GM18508 (cell line): ENCODE measurements around the gene PRICKLE2.

ENCODE experiments used
- ATAC-seq: cut with Tn5 transposase; IDR thresholded peaks from one replicate; pipeline ENCODE4 v1.9.1; 2021; ENCODE audit warnings: moderate number of reproducible peaks; ENCODE audit not compliant: insufficient read depth, unreplicated experiment

Gene PRICKLE2

GRCh38 chr3:64141476-64141875, 83.8 kb downstream of the PRICKLE2 start:
- no peak for ATAC-seq

GRCh38 chr3:64140651-64141050, 84.6 kb downstream of the PRICKLE2 start:
- no peak for ATAC-seq

DNA sequence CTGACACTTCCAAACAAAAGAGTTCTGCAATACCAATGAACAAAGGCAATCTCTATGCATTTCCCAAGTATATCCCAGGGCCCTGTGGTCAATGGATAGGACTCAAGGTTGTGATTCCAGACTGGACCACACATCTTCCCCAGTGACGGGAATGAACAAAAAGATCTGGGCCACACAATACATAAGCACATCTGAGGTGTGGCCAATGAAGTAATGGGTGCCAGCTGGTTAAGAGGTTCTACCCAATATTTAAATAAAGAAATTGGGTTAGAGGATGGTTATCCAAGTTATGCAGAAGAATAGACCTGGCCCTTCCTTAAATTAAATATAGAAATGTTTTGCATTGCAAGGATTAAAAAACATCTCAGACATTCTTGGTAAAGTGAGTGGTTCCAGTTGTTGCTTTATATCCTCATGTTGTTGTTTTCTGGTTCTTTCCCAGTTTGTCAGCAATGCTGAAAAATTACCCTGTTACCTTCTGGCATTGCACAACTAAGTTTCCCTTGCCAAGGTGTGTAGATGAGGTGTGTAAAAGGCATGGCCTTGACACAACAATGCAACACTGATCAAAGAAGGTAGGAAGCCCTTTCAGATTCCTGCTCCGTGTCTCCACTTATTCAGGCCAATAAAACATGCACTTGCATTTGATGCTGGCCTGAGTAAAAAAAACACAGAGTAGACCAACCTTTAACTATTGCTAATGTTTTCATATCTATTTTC, 86.5 kb downstream of the PRICKLE2 start:
- ATAC-seq: no peak

GRCh38 chr3:64138046-64138445, 87.2 kb downstream of the PRICKLE2 start:
- no peak for ATAC-seq

- no peak for ATAC-seq
Measured at GRCh38 chr3:64134882-64135281, 90.4 kb downstream of the PRICKLE2 start.

DNA sequence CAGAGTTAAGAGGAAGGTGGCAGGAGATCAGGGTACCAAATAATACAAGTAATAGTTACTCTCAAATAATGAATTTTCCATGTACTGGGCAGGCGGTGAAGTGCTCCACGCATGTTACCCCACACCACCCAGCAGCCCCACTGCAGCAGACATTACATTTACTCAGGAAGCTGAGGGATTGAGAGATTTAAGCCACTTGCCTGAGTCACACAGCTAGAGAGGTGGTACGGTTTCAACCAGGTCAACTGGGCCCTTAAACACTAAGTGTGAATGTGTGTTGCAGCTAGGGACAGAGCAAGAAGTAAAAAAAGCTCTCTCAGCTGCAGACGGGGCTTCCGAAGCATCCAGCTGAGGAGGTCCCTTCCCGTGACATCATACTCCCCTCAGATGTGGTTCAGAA, 91.3 kb downstream of the PRICKLE2 start:
- ATAC-seq: no peak

- no peak for ATAC-seq
Measured at GRCh38 chr3:64133272-64133671, 92.0 kb downstream of the PRICKLE2 start.

- no peak for ATAC-seq
Measured at GRCh38 chr3:64131725-64132469, 93.4 kb downstream of the PRICKLE2 start.

DNA sequence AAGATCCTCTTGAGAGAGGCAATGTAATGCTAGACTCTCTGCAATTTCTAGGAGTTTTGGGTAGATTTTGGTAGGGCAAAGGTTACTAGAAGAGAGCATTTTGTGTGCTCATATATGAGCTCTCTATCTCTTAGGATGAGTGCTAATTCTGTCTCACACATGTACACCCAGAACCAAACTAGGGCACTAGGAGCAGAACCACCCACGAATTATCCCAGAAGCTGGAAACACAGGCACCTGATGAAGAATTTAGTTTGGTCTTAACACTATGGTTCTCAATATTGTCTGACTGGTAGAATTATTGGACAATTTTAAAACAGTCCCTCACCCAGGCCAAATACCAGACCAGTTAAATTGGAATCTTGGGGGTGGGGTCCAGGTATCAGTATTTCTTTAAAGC, 94.8 kb downstream of the PRICKLE2 start:
- no peak for ATAC-seq

DNA sequence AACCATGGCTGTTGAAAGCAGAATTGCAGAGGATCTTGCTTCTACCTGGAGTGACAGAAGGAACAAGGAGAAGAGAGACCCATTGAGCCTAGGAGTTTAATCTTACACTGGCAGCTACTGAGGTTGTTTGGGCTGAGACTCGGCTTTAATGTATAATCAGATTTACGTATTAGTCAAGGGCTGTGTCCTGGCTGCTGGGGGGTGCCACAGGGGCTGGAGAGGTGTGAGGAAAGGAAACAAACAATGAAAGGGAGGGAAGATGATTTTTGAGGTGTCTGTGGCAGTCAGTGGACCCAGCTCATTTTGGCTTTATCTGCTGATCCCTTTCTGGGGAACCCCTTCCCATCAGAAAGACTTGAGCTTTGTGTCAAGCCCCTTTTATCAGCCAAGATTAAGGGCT, 95.7 kb downstream of the PRICKLE2 start:
- no peak for ATAC-seq

DNA sequence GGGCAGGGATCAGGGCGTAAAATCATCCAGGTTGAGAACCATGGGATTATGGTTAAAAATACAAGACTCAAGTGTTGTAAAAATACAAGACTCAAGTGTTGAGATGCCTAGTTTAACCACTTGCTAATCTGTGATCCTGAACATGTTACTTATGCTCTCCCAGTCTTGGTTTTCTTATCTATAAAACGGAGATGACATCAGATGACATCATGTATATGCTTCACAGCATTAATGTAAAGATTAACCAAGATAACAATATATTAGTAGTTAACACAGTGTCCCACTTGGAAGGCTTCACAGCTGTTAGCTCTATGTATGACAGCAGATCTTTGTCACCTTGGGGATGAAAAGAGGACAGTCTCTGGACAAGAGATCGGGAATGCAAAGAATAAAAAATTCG, 96.2 kb downstream of the PRICKLE2 start:
- ATAC-seq: no peak

GRCh38 chr3:64125561-64125960, 99.7 kb downstream of the PRICKLE2 start:
- ATAC-seq: no peak

- ATAC-seq: no peak
Measured at GRCh38 chr3:64123931-64124330, 101.3 kb downstream of the PRICKLE2 start.

- ATAC-seq: no peak
Measured at GRCh38 chr3:64122476-64122875, 102.8 kb downstream of the PRICKLE2 start.

DNA sequence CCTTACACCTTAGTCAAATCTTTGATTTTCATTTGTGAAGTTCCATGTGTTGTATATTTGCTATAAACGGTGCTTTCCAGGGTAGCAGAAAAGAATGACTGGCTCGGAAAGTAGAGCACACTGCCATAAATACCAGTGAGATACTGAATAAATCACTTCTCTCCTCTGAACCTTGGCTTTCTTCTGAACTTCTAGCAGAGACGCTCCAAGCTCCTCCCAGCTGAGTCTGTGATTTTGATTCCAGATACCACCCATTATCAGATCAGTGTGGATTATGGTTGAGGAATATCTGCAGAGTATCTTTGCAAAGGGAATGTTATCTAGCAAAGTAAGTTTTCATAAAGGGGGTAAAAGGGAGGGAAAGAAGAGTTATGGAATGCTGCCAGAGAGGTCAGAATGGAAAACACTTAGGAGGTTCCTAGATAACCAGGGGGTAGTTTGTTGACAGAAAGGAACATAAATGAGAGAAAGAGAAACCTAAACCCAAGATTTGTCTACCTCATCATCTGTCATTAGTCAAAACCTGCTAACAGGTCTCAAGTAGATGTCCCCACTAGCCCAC, 103.4 kb downstream of the PRICKLE2 start:
- ATAC-seq: no peak

DNA sequence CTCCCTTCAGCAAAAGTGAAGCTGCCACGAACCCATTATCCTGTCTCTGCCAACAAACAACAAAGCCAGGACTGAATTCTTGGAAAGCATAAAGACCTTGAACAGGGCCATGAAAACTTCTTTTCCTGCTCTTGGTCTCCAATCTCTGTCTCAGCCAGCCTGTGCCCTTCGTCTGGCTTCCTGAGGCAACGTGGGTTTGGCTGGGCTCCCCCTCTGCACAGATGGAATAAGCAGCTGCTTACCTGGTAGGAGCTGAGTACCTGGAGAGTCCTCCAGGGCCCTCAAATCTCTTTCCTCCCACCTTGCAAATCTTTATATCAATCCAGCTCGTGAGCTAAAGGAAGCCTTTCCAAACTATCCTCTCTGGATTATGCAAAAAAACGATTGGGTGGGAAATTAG, 104.4 kb downstream of the PRICKLE2 start:
- no peak for ATAC-seq

DNA sequence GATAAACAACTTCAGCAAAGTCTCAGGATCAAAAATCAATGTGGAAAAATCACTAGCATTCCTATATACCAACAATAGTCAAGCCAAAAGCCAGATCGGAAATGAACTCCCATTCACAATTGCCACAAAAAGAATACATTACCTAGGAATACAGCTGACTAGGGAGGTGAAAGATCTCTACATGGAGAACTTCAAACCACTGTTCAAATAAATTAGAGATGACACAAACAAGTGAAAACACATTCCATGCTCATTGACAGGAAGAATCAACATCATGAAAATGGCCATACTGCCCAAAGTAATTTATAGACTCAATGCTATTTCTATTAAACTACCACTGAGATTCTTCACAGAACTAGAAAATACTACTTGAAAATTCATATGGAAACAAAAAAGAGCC, 107.8 kb downstream of the PRICKLE2 start:
- no peak for ATAC-seq

DNA sequence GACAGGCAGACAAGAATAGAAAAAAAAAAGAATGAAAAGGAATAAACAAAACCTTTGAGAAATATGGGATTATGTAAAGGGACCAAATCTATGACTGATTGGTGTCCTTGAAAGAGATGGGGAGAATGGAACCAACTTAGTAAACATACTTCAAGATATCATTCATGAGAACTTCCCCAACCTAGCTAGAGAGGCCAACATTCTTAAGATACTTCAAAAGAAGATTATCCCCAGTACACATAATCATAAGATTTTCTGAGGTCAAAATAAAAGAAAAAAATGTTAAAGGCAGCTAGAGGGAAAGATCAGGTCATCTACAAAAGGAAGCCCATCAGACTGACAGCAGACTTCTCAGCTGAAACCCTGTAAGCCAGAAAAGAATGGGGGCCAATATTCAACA, 110.6 kb downstream of the PRICKLE2 start:
- no peak for ATAC-seq

DNA sequence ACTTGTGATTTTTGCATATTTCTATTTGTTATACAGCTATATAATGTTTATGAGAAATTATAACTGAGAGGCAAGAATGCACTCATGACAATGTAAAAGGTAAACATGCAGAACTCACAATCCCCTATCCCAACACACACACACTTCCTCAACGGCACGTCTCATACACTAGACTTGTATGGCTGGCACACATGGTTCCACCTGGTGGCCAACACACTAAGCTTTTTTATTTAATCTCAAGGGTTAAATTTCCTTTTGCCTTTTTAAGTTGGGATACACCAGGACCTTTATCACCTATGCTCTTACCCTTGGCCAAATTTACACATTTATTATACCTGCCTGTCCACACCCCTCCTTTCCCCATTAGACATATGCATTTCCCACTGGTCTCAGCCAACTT, 113.4 kb downstream of the PRICKLE2 start:
- ATAC-seq: no peak

DNA sequence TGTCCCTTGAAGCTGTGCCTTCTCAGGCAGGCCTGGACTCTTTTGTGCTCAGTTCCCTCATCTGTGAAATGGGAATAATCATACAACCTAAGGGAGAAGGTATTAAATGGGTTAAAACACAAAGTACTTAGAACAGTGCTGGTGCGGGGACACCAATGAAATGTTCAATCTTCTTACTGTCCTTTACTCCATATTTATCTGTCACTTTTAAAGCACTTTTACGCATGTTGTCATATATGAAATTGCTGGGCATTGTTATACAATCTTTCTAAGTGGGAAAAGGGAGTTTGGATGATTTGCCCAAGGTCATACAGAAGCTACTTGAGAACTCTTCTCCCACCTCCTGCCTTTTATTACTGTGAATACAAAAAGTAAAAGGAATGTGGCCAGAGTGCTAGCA, 114.2 kb downstream of the PRICKLE2 start:
- no peak for ATAC-seq

GRCh38 chr3:64110071-64110470, 115.2 kb downstream of the PRICKLE2 start:
- no peak for ATAC-seq

DNA sequence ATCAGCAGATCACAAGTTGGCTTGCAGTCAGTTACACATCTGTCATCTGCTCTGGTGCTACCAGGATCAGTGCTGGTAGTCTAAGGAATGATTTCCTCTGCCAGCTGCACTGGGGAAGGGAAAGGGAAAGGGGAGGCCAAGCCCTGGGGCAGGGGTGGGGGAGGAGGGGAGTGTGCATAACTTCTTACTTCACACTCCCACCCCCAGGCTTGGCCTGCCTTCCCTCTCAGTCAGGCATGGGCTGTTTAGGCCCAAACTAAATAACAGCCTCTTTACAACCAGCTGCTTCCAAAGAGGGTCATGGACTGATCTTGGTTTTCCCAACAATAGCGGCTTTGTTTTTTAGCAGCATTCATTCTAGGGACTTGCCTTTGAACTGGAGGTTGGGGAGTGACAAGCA, 115.8 kb downstream of the PRICKLE2 start:
- ATAC-seq: no peak
